ENCODE measurements around the gene BCL2L1.

The BCL2L1 gene

GRCh38 chr20:31740208-31740607 is 17.5 kb upstream of the BCL2L1 start:
- TF ChIP-seq EZH2phosphoT487 (IDR thresholded peaks at IDR 0.05; ENCODE audit: low read depth) (no peak), CTCF (IDR thresholded peaks at IDR 0.05; ENCODE audit: low read depth, low read length) (no peak)
- H4K20me1 ChIP-seq (ENCODE audit: insufficient read depth, low read length) = peaks cover 3% of the 10 kb centered on the region; the same call in 1 of the 2 replicates
- peak overlapping the region; percentile 91 for H3K4me2 ChIP-seq (ENCODE audit: low read length)
- no peaks in the 10 kb centered on the region for H3K9me3 ChIP-seq (ENCODE audit: insufficient read depth, low read length)
- peaks cover 15% of the 10 kb centered on the region for H3K4me1 ChIP-seq (ENCODE audit: low read length)
- H3K79me2 ChIP-seq (ENCODE audit: low read length) = peaks cover 61% of the 10 kb centered on the region
- peaks cover 13% of the 10 kb centered on the region for H3K36me3 ChIP-seq (replicated peaks; ENCODE audit: low read depth, low read length)
- H3K27ac ChIP-seq (ENCODE audit: low read length) = peak overlapping the region; percentile 67
- H3K9ac ChIP-seq (ENCODE audit: low read length) = peak overlapping the region; percentile 93
- peak overlapping the region; percentile 85 for H3K4me3 ChIP-seq (ENCODE audit: low read length)
- no peaks in the 10 kb centered on the region for H3K27me3 ChIP-seq (ENCODE audit: low read depth, low read length)
- H2AFZ ChIP-seq (ENCODE audit: low read depth, low read length) = no peak overlapping the region

- peaks cover 55% of the 10 kb centered on the region for H3K79me2 ChIP-seq (ENCODE audit: low read length)
- peak overlapping the region; percentile 85 for H3K4me3 ChIP-seq (ENCODE audit: low read length)
- peak overlapping the region; percentile 93 for H3K9ac ChIP-seq (ENCODE audit: low read length)
- H3K4me2 ChIP-seq (ENCODE audit: low read length) = peak overlapping the region; percentile 91
- H3K4me1 ChIP-seq (ENCODE audit: low read length) = peaks cover 15% of the 10 kb centered on the region
- H3K9me3 ChIP-seq (ENCODE audit: insufficient read depth, low read length) = no peaks in the 10 kb centered on the region
- no peak for TF ChIP-seq EZH2phosphoT487 (IDR thresholded peaks at IDR 0.05; ENCODE audit: low read depth)
- TF ChIP-seq CTCF (IDR thresholded peaks at IDR 0.05; ENCODE audit: low read depth, low read length) = no peak
- no peaks in the 10 kb centered on the region for H3K27me3 ChIP-seq (ENCODE audit: low read depth, low read length)
- H3K36me3 ChIP-seq (replicated peaks; ENCODE audit: low read depth, low read length) = peaks cover 10% of the 10 kb centered on the region
- H4K20me1 ChIP-seq (ENCODE audit: insufficient read depth, low read length) = peaks cover 3% of the 10 kb centered on the region; the same call in 1 of the 2 replicates
- H3K27ac ChIP-seq (ENCODE audit: low read length) = peak overlapping the region; percentile 67
- peak overlapping the region; percentile 85 for H2AFZ ChIP-seq (ENCODE audit: low read depth, low read length)
Measured at GRCh38 chr20:31739550-31739977, 16.9 kb upstream of the BCL2L1 start.

DNA sequence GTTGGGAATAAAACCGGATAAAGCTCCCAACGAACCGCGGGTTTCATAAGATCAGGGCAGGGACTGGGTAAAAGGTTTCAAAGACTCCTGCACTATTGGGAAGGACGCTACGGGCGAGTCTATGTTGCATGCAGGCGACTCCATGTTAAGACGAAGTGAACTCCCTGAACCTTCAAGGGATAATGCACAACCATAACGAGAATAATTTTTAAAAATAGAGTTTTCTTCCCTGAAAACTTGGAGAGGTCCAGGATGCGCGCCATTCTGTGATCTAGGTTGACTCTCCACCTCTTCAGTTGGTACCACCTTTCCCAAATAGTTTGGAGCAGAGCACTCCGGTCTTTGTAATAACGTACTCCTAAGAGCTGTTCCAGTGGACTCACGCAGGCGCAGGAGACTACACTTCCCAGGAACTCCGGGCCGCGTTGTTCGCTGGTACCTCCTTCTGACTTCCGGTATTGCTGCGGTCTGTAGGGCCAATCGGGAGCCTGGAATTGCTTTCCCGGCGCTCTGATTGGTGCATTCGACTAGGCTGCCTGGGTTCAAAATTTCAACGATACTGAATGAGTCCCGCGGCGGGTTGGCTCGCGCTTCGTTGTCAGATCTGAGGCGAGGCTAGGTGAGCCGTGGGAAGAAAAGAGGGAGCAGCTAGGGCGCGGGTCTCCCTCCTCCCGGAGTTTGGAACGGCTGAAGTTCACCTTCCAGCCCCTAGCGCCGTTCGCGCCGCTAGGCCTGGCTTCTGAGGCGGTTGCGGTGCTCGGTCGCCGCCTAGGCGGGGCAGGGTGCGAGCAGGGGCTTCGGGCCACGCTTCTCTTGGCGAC is 16.3 kb upstream of the BCL2L1 start, which contains the start of gene TPX2:
TSS of gene TPX2 (plus strand) at position 562 of the 821 bp plus-strand sequence. CDS start 18,187 bp downstream, outside the sequence.
- peak within 1 kb of the TSS; percentile 90 for H2AFZ ChIP-seq (ENCODE audit: low read depth, low read length)
- H3K9me3 ChIP-seq (ENCODE audit: insufficient read depth, low read length) = no peaks in the 10 kb centered on the region
- H3K27ac ChIP-seq (ENCODE audit: low read length) = peak within 1 kb of the TSS; percentile 67
- H3K9ac ChIP-seq (ENCODE audit: low read length) = peak within 1 kb of the TSS; percentile 93
- peaks cover 7% of the 10 kb centered on the region for H3K36me3 ChIP-seq (replicated peaks; ENCODE audit: low read depth, low read length)
- H3K4me2 ChIP-seq (ENCODE audit: low read length) = peak within 1 kb of the TSS; percentile 93
- peak within 1 kb of the TSS; percentile 85 for H3K4me3 ChIP-seq (ENCODE audit: low read length)
- TF ChIP-seq EZH2phosphoT487 (IDR thresholded peaks at IDR 0.05; ENCODE audit: low read depth) (no peak), CTCF (IDR thresholded peaks at IDR 0.05; ENCODE audit: low read depth, low read length) (peak; percentile 24)
- H3K4me1 ChIP-seq (ENCODE audit: low read length) = peaks cover 15% of the 10 kb centered on the region
- H3K79me2 ChIP-seq (ENCODE audit: low read length) = peaks cover 50% of the 10 kb centered on the region
- H4K20me1 ChIP-seq (ENCODE audit: insufficient read depth, low read length) = peaks cover 3% of the 10 kb centered on the region; the same call in 1 of the 2 replicates
- no peaks in the 10 kb centered on the region for H3K27me3 ChIP-seq (ENCODE audit: low read depth, low read length)

DNA sequence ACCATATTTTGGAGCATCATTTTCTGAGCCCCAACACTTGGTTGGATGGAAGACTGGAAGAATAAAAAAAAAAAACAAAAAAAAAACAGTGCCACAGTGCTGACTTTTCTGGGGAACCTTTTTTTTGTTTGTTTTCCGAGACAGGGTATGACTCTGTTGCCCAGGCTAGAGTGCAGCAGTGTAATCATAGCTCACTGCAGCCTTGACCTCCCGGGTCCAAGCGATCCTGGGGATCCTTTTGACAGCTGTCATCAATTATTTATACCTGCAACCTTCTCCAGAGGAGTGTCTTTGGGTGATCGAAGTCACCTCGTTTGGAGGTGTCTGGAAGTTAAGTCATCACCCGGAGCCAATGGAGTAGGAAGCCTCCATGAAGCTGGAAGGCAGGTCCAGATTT is 8.7 kb upstream of the BCL2L1 start:
- no peaks in the 10 kb centered on the region for H3K79me2 ChIP-seq (ENCODE audit: low read length)
- no peak for TF ChIP-seq CTCF (IDR thresholded peaks at IDR 0.05; ENCODE audit: low read depth, low read length)
- TF ChIP-seq EZH2phosphoT487 (IDR thresholded peaks at IDR 0.05; ENCODE audit: low read depth) = no peak
- H3K4me3 ChIP-seq (ENCODE audit: low read length) = no peak overlapping the region
- H3K9me3 ChIP-seq (ENCODE audit: insufficient read depth, low read length) = no peaks in the 10 kb centered on the region
- no peak overlapping the region for H3K4me2 ChIP-seq (ENCODE audit: low read length)
- H3K27ac ChIP-seq (ENCODE audit: low read length) = no peak overlapping the region
- H3K4me1 ChIP-seq (ENCODE audit: low read length) = no peaks in the 10 kb centered on the region
- H3K27me3 ChIP-seq (ENCODE audit: low read depth, low read length) = no peaks in the 10 kb centered on the region
- no peak overlapping the region for H3K9ac ChIP-seq (ENCODE audit: low read length)
- H2AFZ ChIP-seq (ENCODE audit: low read depth, low read length) = no peak overlapping the region
- no peaks in the 10 kb centered on the region for H4K20me1 ChIP-seq (ENCODE audit: insufficient read depth, low read length)
- H3K36me3 ChIP-seq (replicated peaks; ENCODE audit: low read depth, low read length) = no peaks in the 10 kb centered on the region

Data from OCI-LY3 (cell line).